Psoas muscle (tissue), 8 donors: ENCODE data around the gene USP46. TPM values are rescaled to one million over a fixed set of nuclear protein-coding genes. Genes with fewer than 3 reads are reported as not detected.

ENCODE experiments used
- ATAC-seq, 4 donors: fragments of 200-7000 bp; cut with Tn5 transposase; one replicate each; pipeline ENCODE4 v1.9.1; 2020; ENCODE audit warnings: moderate library complexity in 3 of 4, mild to moderate bottlenecking in 2 of 4
- DNase-seq, 2 donors: peaks; one replicate each; pipeline ENCODE4 v3.0.0-alpha.2; 2020
- H3K27ac ChIP-seq: fragments of 200-600 bp; one replicate; pipeline ENCODE4 v1.8.0; 2022
- H3K27me3 ChIP-seq, 3 donors: fragments of 200-600 bp in 1 of 3; one replicate each; pipeline versions ENCODE4 v1.6.1 to v1.8.0; 2013 to 2022; ENCODE audit warnings: low read length in 2 of 3, mild to moderate bottlenecking in 2 of 3, moderate library complexity in 1 of 3; ENCODE audit not compliant: insufficient read depth in 3 of 3
- H3K36me3 ChIP-seq, 2 donors: fragments of 200-600 bp in 1 of 2; one replicate each; pipeline versions ENCODE4 v1.6.1 to v1.8.0; 2013 to 2022; ENCODE audit warnings: low read depth in 1 of 2, mild to moderate bottlenecking in 1 of 2, moderate library complexity in 1 of 2; ENCODE audit not compliant: insufficient read depth in 1 of 2
- H3K4me1 ChIP-seq: fragments of 200-600 bp; one replicate; pipeline ENCODE4 v1.8.0; 2022
- H3K4me3 ChIP-seq: fragments of 200-600 bp; one replicate; pipeline ENCODE4 v1.8.0; 2022; ENCODE audit warnings: mild to moderate bottlenecking
- H3K9me3 ChIP-seq: fragments of 200-600 bp; one replicate; pipeline ENCODE4 v1.8.0; 2022
- CTCF ChIP-seq: fragments of 200-600 bp; IDR thresholded peaks from one replicate; pipeline ENCODE4 v1.8.0; 2022; ENCODE audit warnings: antibody characterized with exemption
- WGBS, 3 donors: extraction: QIAGEN DNeasy Blood & Tissue Kit; methylation state at CpG; one replicate each; pipeline versions ENCODE4 v1.1.6 to v1.1.7; 2013; 5-methylcytosine and 5-hydroxymethylcytosine counted together
- intact Hi-C, 2 donors: fragments of 100-400 bp; cut with DNase I; formaldehyde crosslinking; loops; one replicate each; pipeline versions ENCODE4 v1.11.0 to v1.14.2; 2022
- long read RNA-seq, 2 donors: library from polyadenylated mRNA; unstranded; transcript quantifications; one replicate each; pipeline ENCODE4 v2.0.0, GENCODE V29; 2021
- polyA plus RNA-seq, 3 donors: library from polyadenylated mRNA; stranded (reverse); fragments of 200-250 nt; gene quantifications; one replicate each; pipeline ENCODE4 v1.2.3, GENCODE V29; 2013
- total RNA-seq, 4 donors: library from RNA; stranded (reverse); fragmentation: NEBNext Ultra II Directional in 2 of 4; extraction: Animal tissue kit (Norgen Biotek cat#: 25700) in 2 of 4; gene quantifications; one replicate each; pipeline versions ENCODE4 v1.2.1 to v1.2.4, GENCODE V29; 2021 to 2023
- donor health status: healthy with polysubstance abuse.
- donor health status: DM: no; HTN: no; CAD: no; lungs with moderate emphysema.
- donor health status: Bipolar disorder and iron deficiency.
- donor health status: healthy.
- donor health status: DM: yes; HTN: yes; CAD: no.
- donor health status: DM: no; HTN: no; CAD: no.
- donor health status: DM: no; HTN: no; CAD: no.
- donor health status: DM: yes; HTN: yes; CAD: no.

USP46 gene
- total RNA-seq (10 to 100 TPM; 12.4 to 28.2 (median 21.3) TPM), polyA plus RNA-seq (10 to 100 TPM in 1 of 3 donors, 1 to 10 TPM in 2; 3.0 to 13.0 (median 3.0) TPM)
- long read RNA-seq, donor 1, full-length matches to known transcripts: 11 of 17 reads
- long read RNA-seq, donor 1, partial matches to known transcripts: 1 of 17 reads
- long read RNA-seq, donor 1, other reads (novel, unspliced or antisense): 5 of 17 reads
- long read RNA-seq, donor 2, full-length matches to known transcripts: 15 of 18 reads
- long read RNA-seq, donor 2, partial matches to known transcripts: 1 of 18 reads
- long read RNA-seq, donor 2, other reads (novel, unspliced or antisense): 2 of 18 reads

GRCh38 chr4:52659001-52659721 lies at the start of gene USP46:
USP46 (minus strand) TSS chr4:52659301; CDS start chr4:52659150, 151 bp downstream.
- DNase-seq (peak; percentile 83 to 85), ATAC-seq (peak; percentile 86 to 91 (median 90))
- 0 to 1% (median 0%) methylated on average over 39 to 94 of the region's 94 CpGs for WGBS, 3 donors
- H3K9me3 ChIP-seq: no peaks in the 10 kb centered on the region
- H3K27me3 ChIP-seq: peaks cover 0 to 2% (median 0%) of the 10 kb centered on the region in 3 donors
- peak within 1 kb of the TSS; percentile 96 for H3K27ac ChIP-seq
- H3K4me1 ChIP-seq: peaks cover 22% of the 10 kb centered on the region
- TF ChIP-seq CTCF: no peak
- peak within 1 kb of the TSS; percentile 87 for H3K4me3 ChIP-seq
- intact Hi-C loops: loop anchor here in 1 of 2 donors (5.0 to 10.0 kb wide), 2 partner anchors 53 to 64 kb away; no protein-coding TSS in a partner anchor
- peaks cover 0 to 6% of the 10 kb centered on the region in 2 donors for H3K36me3 ChIP-seq

- H3K4me3 ChIP-seq: no peak overlapping the region
- H3K9me3 ChIP-seq: no peaks in the 10 kb centered on the region
- 54 to 70% (median 57%) methylated on average over 3 of the region's 3 CpGs for WGBS, 3 donors
- H3K4me1 ChIP-seq: no peaks in the 10 kb centered on the region
- no peaks in the 10 kb centered on the region for H3K36me3 ChIP-seq
- TF ChIP-seq CTCF: no peak
- no peak for DNase-seq
- intact Hi-C loops: no loop called here
- no peak overlapping the region for H3K27ac ChIP-seq
- no peak for ATAC-seq
- H3K27me3 ChIP-seq: no peaks in the 10 kb centered on the region
These were observed 45.6 kb upstream of the USP46 start for GRCh38 chr4:52704661-52705060.

- H3K4me3 ChIP-seq: no peak overlapping the region
- intact Hi-C loops: no loop called here
- no peaks in the 10 kb centered on the region for H3K36me3 ChIP-seq
- H3K9me3 ChIP-seq: no peaks in the 10 kb centered on the region
- no peaks in the 10 kb centered on the region for H3K27me3 ChIP-seq
- DNase-seq (no peak), ATAC-seq (no peak)
- 14 to 31% (median 18%) methylated on average over 1 of the region's 1 CpG for WGBS, 3 donors
- TF ChIP-seq CTCF: no peak
- no peaks in the 10 kb centered on the region for H3K4me1 ChIP-seq
- no peak overlapping the region for H3K27ac ChIP-seq
These were observed 45.0 kb upstream of the USP46 start for GRCh38 chr4:52704133-52704532.

GRCh38 chr4:52701207-52701606 lies 42.1 kb upstream of the USP46 start:
- TF ChIP-seq CTCF: no peak
- WGBS, 3 donors: 94 to 96% (median 95%) methylated on average over 3 of the region's 3 CpGs
- Histone ChIP-seq H3K36me3 (no peaks in the 10 kb centered on the region), H3K9me3 (no peaks in the 10 kb centered on the region), H3K4me3 (no peak overlapping the region), H3K27me3 (no peaks in the 10 kb centered on the region), H3K27ac (no peak overlapping the region), H3K4me1 (no peaks in the 10 kb centered on the region)
- DNase-seq (no peak), ATAC-seq (no peak)
- intact Hi-C loops: no loop called here
